ENCODE results near the gene VLDLR.

GRCh38 chr9:2688636-2689035 is 67.0 kb downstream of the VLDLR start:
- no peak for TF ChIP-seq CTCF (IDR thresholded peaks at IDR 0.05)
- no peak for TF ChIP-seq POLR2A (IDR thresholded peaks at IDR 0.05)

All from heart left ventricle (tissue), 13 donors.